GM21515 (cell line): Measurements from ENCODE around the gene DLK1.

Experiments used
- ATAC-seq: cut with Tn5 transposase; IDR thresholded peaks from one replicate; pipeline ENCODE4 v1.9.1; 2021; ENCODE audit not compliant: unreplicated experiment

DLK1 gene

GRCh38 chr14:100754020-100754419 lies 27.3 kb downstream of the DLK1 start:
- no peak for ATAC-seq

DNA sequence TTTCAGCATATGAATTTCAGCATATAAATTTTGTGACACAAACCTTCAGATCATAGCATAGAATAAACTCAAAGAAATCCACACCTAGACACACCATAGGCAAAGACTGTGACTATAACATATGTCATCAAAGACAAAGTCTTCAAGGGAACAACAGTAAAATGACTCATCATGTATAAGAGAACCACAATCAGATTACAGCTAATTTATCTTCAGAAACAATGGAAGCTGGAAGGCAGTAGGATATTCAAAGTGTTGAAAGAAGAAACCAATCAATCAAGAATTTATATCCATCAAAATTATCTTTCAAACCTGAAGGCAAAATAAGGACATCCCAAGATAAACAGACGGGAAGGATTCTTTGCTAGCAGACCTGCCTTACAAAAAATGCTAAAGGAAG lies 29.0 kb downstream of the DLK1 start:
- ATAC-seq, result no peak

DNA sequence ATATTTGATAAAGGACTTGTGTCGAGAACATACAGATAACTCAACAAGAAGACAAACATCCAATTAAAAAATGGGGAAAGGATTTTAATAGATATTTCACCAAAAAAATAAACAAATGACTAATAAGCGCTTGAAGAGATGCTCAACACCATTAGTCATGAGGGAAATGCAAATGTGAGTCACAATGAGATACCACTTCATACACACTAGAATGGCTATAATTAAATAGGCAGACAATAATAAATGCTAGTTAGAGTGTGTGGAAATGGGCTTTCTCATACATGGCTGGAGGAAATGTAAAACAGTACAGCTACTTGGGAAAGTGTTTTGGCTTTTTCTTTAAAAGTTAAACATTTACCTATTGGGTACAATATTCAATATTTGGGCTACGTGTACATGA lies 34.8 kb downstream of the DLK1 start:
- ATAC-seq, result no peak

DNA sequence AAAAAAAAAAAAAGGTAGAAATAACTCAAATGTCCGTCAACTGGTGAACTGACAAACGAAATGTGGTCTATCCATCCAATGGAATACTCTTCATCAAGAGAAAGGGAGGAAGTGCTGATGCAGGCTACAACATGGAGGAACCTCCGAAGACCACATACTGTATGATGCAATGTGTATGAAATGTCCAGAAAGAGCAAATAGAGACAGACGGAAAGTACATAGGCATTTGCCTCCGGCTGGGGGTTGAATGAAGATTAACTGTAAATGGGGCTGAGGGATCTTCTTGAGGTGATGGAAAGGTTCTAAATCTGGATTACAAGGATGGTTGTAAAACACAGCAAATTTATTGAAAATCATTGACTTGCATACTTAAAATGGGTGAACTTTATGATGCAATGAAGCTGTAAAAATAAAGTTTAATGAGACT lies 35.4 kb downstream of the DLK1 start:
- no peak for ATAC-seq

DNA sequence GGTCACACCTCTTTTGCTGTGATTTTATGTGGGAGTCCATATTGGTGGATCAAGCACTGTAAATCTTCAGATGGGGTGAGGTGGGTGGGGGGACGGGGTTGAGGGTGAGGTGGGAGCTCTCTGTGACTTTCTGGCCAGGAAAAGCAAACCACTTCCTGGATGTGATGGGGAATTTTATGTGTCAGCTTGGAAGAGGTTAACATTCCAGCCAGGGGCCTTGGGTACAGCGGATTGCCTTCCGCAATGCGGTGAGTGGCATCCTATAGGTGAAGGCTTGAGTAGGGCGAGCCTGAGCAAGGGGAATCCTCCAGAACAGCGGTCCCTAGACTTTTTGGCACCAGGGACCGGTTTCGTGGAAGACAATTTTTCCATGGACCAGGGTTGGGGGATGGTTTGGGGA lies 36.2 kb downstream of the DLK1 start:
- no peak for ATAC-seq

DNA sequence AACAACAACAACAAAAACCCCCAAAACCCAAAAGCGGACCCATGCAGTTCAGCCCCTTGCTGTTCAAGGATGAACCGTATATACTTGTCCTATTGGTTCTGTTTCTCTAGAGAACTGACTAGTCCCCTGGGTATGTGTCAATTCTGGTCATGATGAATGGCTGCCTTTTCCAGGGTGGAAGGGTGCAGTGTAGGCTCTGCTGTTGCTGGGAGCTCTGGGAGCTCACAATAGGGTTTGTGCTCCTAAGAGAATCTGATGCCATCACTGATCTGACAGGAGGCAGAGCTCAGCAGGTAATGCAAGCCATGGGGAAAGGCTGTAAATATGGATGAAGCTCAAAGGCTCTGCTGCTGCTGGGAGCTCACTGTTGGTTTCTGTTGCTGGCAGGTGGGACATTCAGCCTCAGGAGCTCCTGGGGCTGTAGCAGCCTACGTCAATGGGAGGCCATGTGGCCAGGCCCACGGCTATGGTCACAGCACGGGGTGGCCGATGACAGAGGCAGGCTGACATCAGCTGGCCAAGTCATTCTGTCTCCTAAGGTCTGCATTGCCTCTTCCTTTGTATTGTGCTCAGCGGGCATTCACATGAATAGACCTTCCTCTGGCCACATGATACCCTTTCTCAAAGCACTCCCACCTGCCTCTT lies 37.9 kb downstream of the DLK1 start:
- no peak for ATAC-seq

DNA sequence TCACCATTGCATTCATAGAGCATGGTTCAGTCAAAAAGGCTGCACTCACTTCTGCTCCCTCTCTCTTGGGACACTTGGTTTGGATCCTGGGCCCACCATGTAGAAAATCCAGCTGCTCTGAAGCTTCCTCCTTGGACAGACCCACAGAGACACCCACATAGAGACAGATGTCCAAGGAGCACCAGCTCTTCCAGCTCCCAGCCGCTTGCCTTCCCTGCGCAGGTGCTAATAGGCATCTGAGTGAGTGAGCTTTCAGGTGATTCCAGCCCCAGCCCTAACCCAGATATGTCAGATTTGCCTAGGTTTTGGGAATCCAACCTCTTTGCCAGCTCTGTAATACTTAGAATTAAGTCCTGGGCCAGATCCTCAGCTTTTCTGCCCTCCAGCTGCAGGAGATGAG lies 38.6 kb downstream of the DLK1 start:
- no peak for ATAC-seq

DNA sequence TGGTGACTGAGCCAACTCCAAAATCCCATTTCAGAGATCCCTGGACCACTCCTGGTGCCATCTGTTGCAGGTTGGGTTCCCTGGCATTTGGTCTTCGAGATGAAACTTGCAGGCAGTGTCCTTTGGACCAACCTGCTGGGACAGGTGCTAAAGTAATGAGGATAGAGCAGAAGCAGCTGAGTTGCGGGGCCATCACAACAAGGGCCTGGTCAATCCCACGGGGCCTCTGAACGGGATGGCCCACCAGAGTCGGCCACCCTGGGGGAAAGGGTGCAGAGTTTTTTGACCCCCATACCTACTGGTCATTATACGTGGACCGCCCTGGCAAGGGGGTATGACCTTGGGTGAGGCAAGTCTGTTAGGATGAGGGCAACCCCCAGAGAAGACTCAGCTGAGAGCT lies 39.3 kb downstream of the DLK1 start:
- ATAC-seq, result no peak

- ATAC-seq, result no peak
Observed at GRCh38 chr14:100767003-100767787, 40.5 kb downstream of the DLK1 start.

- no peak for ATAC-seq
Observed at GRCh38 chr14:100767788-100768536, 41.3 kb downstream of the DLK1 start.

GRCh38 chr14:100769035-100769939 lies 42.6 kb downstream of the DLK1 start:
- no peak for ATAC-seq

- ATAC-seq, result no peak
Observed at GRCh38 chr14:100770046-100770445, 43.4 kb downstream of the DLK1 start.

- ATAC-seq, result no peak
Observed at GRCh38 chr14:100770605-100771120, 44.0 kb downstream of the DLK1 start.

DNA sequence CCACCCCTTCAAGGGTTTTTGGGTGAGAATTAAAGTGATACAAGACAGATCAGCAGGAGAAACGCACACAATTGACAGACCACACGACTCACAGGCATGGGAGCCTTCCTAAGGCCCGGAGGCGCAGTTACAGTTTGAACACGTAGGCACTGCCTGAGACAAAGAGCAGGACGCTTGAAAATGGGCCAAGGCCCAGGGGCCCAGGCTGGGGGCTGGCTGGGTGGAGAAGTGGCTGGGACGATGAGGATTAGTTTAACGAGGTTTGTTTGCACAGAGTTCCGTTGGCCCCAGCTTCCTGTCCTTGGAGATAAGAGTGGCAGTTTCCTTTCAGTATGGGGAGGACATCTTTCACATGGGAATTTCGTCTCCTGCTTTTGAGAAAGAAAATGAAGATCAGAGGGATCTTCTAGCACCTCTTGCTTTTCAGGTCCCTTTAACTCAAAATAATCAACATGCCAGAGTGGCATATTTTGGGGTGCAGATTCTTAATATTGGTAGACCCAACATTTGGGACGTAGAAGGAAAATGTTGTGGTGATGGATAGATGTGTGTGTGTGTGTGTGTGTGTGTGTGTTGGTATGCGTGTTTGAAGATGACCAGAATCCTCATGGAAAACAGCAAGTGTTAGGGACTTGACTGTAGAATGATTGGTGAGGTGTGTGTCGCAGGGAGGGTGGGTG lies 44.6 kb downstream of the DLK1 start:
- ATAC-seq, result no peak

- ATAC-seq, result no peak
Observed at GRCh38 chr14:100772607-100773165, 46.0 kb downstream of the DLK1 start.

DNA sequence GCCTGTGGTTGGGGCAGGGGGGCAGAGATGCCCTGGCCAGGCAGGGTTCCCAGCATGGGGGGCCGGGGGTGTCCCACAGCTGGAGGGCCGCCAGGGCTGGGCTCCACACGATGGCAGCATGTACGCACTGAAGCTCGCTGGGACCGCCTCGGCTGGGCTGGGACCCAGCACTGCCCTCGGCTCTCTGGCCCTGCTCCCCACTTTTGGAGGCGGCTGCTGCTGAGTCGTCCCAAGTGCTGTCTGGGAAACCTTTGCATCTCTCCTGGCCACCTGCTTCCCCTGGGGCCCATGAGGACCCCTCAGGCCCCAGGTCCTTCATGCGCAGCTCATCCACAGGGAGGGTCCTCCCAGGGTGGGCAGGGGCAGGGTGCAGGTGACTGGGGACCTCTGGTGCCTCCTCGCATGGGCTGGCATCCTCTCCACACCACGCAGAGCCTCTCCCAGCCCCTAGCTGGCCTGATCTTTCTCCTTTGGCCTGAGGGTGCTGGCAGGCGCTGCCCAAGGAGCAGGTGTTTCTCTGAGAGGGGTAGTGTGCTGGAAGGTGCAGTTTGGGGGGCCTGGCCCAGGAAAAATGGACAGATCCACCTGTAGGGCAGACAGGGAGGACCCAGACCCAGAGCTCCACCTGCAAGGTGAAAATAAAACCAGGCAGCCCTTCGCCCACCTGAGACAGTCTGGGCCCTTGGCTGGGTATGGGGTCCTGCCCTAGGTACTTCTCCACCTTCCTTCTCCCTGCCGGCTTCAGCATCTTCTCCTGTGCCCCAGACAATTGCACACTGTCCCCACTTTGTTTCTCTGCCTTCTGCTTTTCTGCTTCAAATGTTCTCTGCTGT lies 46.9 kb downstream of the DLK1 start:
- no peak for ATAC-seq

- no peak for ATAC-seq
Observed at GRCh38 chr14:100774164-100774537, 47.5 kb downstream of the DLK1 start.

GRCh38 chr14:100775351-100775830 lies 48.7 kb downstream of the DLK1 start:
- no peak for ATAC-seq
